RPMI7951 (cell line): Measurements from ENCODE around the gene TMEM179B. TPM values are rescaled to one million over a fixed set of nuclear protein-coding genes. Genes with fewer than 3 reads are reported as not detected.
"Not testable (repeated sequence)": the region's sequence is repeated elsewhere in the genome, so short reads cannot be mapped to it uniquely, and the experiment has no call there.

ENCODE experiments used
- DNase-seq: peaks from one replicate; pipeline ENCODE4 v3.0.0-alpha.2; 2012; ENCODE audit warnings: low read depth
- total RNA-seq: library from RNA; depleted of rRNA; stranded (reverse); fragments of >200 nt; shearing (Covaris generic); gene quantifications from 2 replicates; pipeline ENCODE4 v1.2.3, GENCODE V29; 2014; rRNA removed

TMEM179B gene, protein sequence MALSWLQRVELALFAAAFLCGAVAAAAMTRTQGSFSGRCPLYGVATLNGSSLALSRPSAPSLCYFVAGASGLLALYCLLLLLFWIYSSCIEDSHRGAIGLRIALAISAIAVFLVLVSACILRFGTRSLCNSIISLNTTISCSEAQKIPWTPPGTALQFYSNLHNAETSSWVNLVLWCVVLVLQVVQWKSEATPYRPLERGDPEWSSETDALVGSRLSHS
- 88.3 and 110 TPM in 2 replicates for total RNA-seq

DNA sequence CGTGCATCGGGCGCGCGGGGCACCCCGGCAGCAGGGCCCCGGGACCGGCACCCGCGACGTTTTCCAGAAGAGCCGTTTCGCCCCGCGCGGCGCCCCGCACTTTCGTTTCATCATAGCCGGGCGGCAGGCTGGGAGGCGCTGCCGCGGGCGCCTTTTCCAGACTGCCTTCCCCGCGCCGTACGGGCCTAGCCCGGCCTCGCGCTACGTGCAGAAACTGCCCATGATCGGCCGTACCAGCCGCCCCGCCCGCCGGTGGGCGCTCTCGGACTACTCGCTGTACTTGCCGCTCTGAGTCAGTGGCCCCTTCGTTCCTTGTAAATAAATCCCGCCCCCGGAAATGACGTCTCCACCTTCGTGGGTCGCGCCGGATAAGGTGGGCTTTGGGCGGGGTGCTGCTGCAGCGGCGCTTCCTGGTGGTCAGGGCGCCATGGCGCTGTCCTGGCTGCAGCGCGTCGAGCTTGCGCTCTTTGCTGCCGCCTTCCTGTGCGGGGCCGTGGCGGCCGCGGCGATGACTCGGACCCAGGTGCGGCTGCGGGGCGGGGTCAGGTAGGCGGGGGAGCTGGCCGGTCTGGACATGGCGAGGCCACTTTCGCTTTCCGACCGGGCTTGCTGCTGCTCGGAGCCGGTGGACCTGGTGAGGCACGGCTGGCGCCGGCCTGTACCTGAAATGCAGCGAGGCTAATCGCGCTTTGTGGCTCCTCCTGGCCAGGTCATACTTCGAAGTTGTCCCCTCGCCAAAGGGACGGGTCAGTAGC lies at the start of gene TMEM179B:
TMEM179B (plus strand) TSS at position 398 of the 755 bp plus-strand sequence; CDS start at position 428, 30 bp downstream.
- DNase-seq: peak; percentile 96

DNA sequence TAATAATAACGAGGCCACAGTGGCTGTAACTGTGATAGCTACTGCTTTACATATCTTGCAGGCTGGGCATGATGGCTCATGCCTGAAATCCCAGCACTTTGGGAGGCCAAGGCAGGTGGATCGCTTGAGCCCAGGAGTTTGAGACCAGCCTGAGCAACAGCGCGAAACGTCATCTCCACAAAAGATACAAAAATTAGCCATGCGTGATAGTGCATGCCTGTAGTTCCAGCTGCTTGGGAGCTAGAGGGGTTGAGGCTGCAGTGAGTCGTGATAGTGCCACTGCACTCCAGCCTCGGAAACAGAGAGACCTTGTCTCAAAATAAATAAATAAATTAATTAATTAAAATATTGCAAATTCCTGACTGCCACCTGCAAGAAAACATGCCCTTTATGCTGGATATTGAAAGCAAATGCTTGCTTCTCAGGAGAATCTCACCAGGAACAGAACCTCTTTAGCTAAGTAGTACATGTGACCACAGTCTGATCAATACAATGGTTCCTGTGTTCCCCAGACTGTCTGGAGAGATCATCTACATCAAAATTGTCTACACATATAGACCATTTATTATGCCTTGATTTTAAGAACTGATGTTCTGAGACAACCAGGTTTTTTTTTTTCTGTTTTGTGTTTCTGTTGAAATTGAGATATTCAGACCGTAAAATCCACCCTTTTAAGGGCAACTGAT lies 39.6 kb upstream of the TMEM179B start:
- no peak for DNase-seq

DNA sequence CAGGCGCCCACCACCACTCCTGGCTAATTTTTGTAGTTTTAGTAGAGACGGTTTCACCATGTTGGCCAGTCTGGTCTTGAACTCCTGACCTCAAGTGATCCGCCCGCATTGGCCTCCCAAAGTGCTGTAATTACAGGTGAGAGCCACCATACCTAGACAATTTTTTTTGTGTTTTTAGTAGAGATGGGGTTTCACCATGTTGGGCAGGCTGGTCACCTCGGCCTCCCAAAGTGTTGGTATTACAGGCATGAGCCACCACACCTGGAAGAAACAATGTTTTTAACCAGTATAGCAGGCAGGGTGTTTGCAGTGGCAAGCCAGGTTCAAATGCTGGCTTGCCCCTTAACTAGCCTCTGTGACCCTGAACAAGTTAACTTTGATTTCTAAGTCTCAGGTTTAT lies 37.3 kb upstream of the TMEM179B start:
- DNase-seq: not testable (repeated sequence)

DNA sequence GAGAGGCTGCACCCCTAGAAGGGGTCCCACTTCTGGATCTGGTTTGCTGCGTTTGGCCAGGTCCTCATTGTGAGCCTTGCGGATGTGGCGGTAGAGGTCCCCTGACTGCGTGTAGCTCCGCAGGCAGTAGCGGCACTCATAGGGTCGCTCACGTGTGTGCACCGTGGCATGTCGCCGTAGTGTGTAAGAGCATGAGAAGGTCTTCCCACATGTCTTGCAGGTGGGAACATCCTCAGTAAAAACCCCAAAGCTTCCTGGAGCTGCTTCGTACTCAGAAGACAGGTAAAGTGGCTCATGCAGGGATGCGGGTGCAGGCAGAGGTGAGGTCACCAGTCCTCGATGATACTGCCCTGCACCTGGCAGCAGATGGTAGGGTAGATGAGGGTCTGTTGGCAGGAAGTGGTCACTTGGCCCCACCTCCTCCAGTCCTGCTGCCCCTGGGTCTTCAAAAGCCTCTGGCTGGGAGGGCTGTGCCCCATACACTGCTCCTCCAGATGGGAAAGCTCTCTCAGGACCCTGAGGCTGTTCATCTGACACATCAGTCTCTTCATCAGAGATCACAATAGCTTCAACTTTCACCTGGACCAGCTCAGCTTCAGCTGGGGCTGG lies 34.9 kb upstream of the TMEM179B start:
- no peak for DNase-seq

DNA sequence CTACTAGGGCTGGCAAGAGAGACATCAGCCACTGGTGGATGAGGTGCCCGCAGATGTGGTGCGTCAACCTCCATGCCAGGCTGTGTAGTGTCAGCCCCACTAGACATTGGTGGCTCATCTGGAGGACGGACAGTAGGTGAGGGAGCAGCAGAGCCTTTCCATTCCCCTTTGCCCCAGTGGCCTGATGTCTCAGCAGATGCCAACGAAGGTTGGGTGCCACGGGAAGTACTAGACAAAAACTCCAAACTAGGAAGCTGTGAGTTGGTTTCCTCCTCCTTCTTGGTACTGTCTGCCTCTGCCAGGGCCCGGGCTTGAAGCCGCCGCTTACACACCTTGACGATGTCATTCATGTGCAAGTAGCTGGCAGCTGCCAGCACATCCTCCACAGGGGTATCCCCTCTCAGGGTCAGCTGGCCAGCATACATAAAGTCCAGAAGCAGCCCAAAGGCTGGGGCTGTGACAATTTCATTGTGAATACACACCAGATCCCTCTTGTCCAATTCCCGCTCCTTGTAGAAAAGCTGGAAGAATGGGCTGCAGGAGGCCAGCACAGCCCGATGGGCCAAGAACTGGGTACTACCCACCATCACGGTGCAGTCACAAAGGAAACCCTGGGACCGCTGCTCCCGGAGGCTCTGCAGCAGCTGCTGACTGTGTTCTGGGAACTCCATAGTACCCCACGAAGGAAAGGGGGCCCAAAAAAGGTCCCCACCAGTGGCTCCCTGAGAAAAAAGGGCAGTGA lies 34.0 kb upstream of the TMEM179B start:
- DNase-seq: no peak

DNA sequence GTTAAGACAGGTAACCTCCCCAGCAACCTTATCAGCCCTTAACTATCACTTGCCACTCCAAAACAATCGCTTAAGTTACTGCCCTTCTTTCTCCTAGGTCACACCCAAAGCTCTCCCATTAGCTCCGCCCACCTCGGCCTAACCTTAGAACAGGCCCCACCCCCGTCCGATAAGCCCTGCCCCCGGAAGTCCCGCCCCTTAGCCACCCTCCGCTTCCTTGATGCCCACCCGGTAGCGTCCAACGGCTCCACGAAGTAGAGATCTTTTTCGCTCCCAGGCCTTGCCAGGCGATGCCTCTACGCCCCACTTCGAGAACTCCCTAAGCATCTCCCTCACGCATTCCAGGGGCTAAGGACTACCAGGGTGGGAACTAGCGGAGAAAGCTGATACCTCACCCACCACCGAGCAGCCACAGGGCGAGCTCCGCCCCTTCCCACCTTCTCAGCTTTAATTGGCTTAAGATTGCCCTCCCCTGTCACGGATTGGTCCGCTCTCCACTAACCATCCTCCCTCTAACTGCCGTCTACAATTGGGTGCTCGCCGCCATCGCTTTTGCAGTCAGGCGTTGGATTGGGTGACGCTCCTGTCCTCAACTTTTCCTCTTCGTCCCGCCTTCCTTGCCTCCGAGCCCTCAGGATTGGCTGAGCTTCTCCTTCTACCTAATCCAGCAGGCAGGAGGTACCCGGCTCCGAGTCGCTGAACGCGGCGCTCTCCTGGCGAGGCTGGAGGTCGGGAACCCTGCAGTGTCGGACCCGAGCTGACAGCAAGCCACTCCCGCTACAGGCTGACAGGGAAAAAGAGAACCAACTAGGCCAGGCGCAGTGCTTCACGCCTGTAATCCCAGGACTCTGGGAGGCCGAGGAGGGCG lies 33.2 kb upstream of the TMEM179B start, which contains the start of gene ZBTB3:
ZBTB3 (minus strand) TSS at position 425 of the 868 bp plus-strand sequence. CDS start 496 bp downstream, outside the sequence.
- peak; percentile 100 for DNase-seq

DNA sequence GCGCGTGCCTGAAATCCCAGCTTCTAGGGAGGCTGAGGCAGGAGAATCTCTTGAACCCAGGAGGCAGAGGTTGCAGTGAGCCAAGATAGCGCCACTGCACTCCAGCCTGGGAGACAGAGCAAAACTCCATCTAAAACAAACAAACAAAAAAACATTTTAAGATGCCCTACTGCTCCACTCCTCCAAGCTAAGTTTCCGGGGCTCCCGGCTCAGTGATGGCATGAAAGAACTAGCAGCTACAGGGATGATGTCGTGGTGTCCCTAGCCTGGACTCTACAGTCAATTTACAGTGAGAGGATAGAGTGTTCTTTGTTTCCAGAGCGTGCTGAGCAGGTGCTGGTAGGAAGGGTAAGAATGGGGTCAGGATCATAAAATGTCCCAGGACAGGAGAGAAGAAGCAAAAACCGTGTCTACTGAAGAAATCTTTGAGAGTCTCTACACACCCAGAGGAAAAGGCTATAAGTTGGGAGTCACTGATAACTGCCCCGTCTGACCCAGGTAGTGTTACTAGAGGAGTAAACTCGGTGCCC lies 32.1 kb upstream of the TMEM179B start:
- DNase-seq: no peak

DNA sequence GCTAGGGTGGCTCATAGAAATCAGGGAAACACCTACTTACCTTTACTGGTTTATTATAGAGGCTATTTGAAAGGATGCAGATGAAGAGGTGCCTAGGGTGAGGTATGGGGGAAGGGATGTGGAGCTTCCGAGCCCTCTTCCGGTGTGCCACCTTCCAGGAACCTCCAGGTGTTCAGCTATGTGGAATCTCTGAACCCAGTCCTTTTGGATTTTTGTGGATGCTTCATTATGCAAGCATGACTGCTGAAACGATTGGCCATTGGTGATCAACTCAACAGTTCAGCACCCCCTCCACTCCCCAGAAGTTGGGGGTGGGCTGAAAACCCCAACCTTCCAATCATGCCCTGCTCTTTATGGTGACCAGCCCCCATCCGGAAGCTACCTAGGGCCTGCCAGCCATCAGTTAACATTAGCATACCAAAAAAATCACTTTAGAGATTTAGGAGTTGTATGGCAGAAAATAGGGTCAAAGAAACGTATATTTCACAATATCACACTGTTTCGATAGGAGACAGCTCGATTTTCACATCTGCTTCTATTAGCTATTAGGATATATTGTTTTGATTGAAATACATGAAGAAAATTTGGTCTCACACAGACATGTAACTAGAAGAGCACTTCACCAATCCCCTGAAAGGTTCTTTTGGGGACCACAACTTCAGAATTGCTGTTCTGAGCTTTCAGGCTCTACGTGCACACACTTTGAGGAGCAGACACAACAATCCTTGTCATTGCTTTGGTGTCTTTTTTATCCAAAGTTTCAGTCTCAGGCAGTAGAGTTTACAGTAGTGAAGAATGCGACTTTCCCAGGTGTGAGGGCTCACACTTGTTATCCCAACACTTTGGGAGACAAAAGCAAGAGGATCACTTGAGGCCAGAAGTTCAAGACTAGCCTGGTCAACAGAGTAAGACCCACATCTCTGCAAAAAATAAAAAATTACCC lies 29.1 kb upstream of the TMEM179B start:
- no peak for DNase-seq

DNA sequence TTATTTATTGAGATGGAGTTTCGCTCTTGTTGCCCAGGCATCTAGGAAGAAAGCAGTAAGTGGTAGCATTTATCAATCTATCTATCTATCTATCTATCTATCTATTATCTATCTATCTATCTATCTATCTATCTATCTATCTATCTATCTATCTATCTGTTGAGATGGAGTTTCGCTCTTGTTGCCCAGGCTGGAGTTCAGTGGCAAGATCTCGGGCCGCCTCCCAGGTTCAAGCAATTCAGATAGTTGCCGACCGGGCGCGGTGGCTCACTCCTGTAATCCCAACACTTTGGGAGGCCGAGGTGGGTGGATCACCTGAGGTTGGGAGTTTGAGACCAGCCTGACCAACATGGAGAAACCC lies 26.4 kb upstream of the TMEM179B start:
- DNase-seq: not testable (repeated sequence)

DNA sequence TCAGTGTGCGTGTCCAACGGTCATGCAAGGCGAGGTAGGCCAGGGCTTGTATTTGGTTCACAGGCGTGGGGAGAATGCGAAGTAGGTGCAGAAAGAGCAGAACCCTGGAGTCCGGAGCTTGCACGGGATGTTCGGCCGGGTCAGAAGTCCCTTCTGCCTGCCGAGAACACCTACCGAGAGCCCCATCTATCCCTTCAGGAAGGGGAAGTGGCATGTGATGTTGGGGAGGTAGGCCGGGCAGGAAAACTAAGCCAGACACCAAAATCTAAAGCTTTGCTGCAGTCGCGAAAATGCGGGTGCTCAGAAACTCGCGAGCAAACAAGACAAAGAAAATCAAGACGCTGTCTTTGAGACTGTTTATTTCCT lies 16.4 kb upstream of the TMEM179B start:
- DNase-seq: no peak

DNA sequence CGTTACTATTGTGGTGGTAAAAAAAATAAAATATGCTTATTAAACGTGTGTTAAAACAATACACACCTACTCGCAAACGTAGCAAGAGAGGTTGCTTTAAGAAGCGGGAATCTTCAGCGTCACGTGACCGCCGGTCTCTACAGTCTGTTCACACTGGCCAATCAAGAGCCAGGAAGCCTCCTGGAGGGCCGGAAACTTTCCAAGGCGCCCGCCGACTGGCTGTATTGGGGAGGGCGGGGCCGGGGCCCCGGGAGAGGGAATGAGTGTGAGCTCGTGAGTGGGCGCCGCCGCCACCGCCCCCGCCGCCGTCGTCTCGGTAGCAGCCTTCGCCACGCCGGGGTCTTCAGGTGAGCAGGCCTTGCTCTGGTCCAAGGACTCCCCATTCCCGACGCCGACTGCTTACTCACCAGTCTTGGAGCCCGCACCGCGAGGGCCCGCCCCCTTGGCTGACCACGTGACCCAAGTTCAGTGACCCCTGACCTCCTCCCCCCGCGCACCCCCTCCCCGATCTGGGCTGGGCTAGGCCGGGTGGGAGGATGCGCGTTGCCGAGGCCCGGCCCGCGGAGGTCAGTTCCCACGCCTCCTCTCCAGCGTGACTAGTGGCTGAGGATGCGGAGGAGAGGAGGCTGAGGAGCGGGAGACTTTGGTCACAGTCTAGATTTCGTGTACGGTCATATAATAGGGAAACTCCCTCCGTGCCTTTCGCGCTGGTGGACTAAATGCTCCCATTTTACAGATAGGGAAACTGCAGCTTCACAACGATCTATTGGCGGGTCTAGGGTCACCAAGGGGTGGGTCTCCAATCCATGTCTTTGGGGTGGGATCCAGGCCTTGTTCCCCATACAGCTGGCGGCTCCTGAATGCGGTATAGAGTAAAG lies 15.8 kb upstream of the TMEM179B start, which contains the start of gene TAF6L:
TAF6L (plus strand) TSS at position 253 of the 878 bp plus-strand sequence. CDS start 4,388 bp downstream, outside the sequence.
- DNase-seq: peak; percentile 98

DNA sequence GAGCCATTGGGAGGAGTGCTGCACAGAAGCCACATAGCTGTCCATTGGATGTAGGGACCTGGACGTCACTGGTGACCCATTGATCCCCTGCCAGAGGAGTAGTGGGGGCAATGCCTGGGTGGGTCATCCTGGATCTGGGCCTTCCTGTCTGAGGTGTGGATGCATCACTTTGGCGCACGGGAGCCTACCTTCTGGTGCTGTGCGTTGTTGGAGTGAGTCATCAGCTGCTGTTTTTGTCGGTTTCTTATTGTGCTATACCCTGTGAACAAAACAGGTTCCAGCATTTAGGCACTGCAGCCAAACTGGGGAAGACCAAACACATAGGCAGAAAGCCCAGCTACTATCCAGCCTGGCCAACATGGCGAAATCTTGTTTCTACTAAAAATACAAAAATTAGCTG lies 12.8 kb upstream of the TMEM179B start:
- DNase-seq: no peak

DNA sequence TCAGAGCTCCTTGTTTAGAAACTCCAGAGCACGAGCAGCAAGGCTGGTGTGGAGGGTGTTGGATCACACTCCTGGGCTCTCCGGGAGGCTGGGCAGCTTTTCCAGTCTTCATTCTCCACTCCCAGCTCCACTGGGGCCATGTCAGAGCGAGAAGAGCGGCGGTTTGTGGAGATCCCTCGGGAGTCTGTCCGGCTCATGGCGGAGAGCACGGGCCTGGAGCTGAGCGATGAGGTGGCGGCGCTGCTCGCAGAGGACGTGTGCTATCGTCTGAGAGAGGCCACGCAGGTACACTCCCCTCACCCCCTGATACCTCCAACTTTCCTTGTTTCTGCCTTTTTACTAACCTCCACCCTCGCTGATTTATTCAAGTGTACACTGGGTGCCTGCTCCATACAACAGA lies 11.6 kb upstream of the TMEM179B start:
- no peak for DNase-seq

DNA sequence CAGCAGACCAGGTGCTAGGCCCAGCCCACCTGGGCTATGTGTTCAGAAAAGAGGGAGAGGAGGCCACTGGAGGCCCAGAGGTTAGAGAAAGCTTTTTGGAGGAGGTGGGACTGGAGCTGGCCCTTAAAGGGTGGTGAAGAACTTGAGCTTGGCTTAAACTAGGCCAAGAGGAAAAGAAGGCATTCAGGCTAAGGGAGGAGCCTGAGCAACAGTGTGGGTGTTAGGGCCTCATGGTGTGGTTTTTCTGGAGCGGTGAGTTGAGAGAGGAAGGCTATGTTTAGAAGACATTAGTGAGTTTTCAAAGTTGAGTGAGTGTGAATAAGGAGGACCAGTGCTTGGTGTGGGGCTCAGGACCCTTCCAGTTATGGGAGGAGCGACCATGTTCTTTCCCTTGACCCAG lies 9.8 kb upstream of the TMEM179B start:
- DNase-seq: no peak

DNA sequence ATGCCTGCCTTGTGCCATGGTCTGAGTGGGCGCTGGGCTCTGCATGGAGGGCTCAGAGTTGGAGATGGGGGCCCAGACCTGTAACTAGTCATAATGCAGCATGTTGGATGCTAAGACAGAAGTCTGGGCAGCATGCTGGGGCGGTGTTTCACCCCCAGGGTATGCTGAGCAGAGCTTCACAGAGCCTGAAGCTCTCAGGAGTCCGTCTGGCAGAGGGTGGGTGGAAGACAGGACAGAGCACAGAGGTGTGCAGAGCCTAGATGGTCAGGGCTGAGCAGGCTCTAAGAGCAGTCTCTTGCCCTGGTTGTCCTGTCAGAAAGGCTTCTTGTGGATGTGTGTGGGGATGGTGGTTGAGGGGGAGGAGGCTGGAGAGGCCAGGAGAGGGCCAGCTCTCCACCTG lies 8.8 kb upstream of the TMEM179B start:
- no peak for DNase-seq

DNA sequence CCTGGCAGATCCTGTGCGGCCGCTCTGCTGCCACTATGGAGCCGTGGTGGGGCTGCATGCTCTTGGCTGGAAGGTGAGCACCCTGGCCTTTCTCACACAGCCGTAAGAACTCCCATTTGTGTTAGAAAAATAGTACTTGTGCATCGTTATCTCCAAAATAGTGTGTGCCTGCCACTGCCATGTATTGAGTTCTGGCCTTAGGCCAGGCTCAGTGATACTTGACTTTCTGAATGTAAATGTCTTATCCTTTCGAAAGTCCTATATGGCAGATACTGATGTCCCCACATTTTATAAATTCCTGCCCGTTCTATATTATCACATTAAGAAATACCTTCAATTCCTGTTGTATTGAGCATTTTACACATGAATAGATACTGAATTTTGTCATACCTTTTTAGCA lies 4.4 kb upstream of the TMEM179B start:
- DNase-seq: no peak

DNA sequence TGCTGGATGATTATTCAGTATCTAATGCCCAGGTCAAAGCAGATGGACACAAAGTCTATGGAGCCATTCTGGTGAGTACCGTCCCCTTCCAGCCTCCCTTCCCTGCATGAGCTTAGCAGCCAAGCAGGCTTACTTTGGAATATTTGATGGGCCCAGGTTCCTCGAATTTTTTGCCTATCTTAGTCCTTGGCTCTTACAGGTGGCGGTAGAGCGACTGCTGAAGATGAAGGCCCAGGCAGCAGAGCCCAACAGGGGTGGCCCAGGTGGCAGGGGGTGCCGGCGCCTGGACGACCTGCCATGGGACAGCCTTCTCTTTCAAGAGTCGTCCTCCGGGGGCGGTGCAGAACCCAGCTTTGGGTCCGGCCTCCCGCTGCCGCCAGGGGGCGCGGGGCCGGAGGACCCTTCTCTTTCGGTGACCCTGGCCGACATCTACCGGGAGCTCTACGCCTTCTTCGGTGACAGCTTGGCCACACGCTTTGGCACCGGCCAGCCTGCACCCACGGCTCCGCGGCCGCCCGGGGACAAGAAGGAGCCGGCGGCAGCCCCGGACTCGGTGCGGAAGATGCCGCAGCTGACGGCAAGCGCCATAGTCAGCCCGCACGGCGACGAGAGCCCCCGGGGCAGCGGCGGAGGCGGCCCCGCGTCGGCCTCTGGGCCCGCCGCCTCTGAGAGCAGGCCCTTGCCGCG lies 741 bp upstream of the TMEM179B start:
- peak; percentile 80 for DNase-seq
